HuH-7.5 (cell line): ENCODE data around the gene STARD10.

ENCODE experiments used
- DNase-seq: peaks from one replicate; pipeline ENCODE4 v3.0.0; 2011; ENCODE audit warnings: low spot score

STARD10 gene

GRCh38 chr11:72705442-72706365, 88.1 kb downstream of the STARD10 start:
- no peak for DNase-seq

GRCh38 chr11:72704783-72705265, 89.0 kb downstream of the STARD10 start:
- DNase-seq: no peak
